ENCODE results near the gene LARP4B.

Gene LARP4B

GRCh38 chr10:804787-805619 is 126.5 kb downstream of the LARP4B start:
- DNase-seq = no peak

GRCh38 chr10:804191-804781 is 127.2 kb downstream of the LARP4B start:
- no peak for DNase-seq

- DNase-seq = no peak
Measured at GRCh38 chr10:803041-803741, 128.3 kb downstream of the LARP4B start.

GRCh38 chr10:802506-802905 is 129.0 kb downstream of the LARP4B start:
- DNase-seq = no peak

GRCh38 chr10:797179-797578 is 134.3 kb downstream of the LARP4B start:
- no peak for DNase-seq

- no peak for DNase-seq
Measured at GRCh38 chr10:796233-796632, 135.3 kb downstream of the LARP4B start.

GRCh38 chr10:794382-794956 is 137.0 kb downstream of the LARP4B start:
- DNase-seq = no peak

- no peak for DNase-seq
Measured at GRCh38 chr10:792792-793100, 138.8 kb downstream of the LARP4B start.

GRCh38 chr10:792083-792791 is 139.3 kb downstream of the LARP4B start:
- DNase-seq = no peak

- no peak for DNase-seq
Measured at GRCh38 chr10:791639-792038, 139.9 kb downstream of the LARP4B start.

- DNase-seq = no peak
Measured at GRCh38 chr10:790821-791551, 140.5 kb downstream of the LARP4B start.

GRCh38 chr10:789831-790701 is 141.4 kb downstream of the LARP4B start:
- DNase-seq = no peak

GRCh38 chr10:788796-789748 is 142.4 kb downstream of the LARP4B start:
- peak; percentile 19 for DNase-seq

GRCh38 chr10:787933-788651 is 143.4 kb downstream of the LARP4B start:
- no peak for DNase-seq

- DNase-seq = no peak
Measured at GRCh38 chr10:786633-787474, 144.7 kb downstream of the LARP4B start.

GRCh38 chr10:785861-786214 is 145.7 kb downstream of the LARP4B start:
- DNase-seq = no peak

- no peak for DNase-seq
Measured at GRCh38 chr10:785089-785860, 146.2 kb downstream of the LARP4B start.
